Measurements from ENCODE around the gene ZC2HC1B. TPM values are rescaled to one million over a fixed set of nuclear protein-coding genes. Genes with fewer than 3 reads are reported as not detected.

ZC2HC1B gene, protein sequence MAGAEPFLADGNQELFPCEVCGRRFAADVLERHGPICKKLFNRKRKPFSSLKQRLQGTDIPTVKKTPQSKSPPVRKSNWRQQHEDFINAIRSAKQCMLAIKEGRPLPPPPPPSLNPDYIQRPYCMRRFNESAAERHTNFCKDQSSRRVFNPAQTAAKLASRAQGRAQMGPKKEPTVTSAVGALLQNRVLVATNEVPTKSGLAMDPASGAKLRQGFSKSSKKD
- not detected in 2 replicates for total RNA-seq
- polyA plus RNA-seq: not detected in 2 replicates

DNA sequence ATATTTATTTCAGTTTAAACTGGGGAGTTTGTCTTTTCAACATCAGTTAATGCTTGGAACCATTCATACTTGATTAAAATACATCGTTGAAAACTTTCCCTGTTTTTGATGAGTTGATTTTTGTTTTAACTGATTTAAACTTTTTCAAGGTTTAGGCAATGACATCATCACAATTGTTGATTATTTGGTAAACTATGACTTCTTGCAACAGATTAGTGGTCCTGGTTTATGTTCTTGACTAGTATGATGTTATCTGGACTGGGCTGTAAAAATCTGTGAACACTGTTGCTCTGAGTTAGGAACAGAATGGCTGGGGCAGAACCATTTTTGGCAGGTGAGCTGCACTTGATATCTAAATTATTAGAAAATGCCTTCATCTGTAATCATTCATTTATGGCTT is at the start of gene ZC2HC1B:
ZC2HC1B (plus strand) TSS at position 241 of the 400 bp plus-strand sequence; CDS start at position 307, 66 bp downstream.
- H2AFZ ChIP-seq: no peak within 1 kb of the TSS
- DNase-seq (ENCODE audit: low spot score): no peak
- no peak for TF ChIP-seq EZH2 (IDR thresholded peaks at IDR 0.05; ENCODE audit: borderline replicate concordance)
- TF ChIP-seq, protein P1, sequence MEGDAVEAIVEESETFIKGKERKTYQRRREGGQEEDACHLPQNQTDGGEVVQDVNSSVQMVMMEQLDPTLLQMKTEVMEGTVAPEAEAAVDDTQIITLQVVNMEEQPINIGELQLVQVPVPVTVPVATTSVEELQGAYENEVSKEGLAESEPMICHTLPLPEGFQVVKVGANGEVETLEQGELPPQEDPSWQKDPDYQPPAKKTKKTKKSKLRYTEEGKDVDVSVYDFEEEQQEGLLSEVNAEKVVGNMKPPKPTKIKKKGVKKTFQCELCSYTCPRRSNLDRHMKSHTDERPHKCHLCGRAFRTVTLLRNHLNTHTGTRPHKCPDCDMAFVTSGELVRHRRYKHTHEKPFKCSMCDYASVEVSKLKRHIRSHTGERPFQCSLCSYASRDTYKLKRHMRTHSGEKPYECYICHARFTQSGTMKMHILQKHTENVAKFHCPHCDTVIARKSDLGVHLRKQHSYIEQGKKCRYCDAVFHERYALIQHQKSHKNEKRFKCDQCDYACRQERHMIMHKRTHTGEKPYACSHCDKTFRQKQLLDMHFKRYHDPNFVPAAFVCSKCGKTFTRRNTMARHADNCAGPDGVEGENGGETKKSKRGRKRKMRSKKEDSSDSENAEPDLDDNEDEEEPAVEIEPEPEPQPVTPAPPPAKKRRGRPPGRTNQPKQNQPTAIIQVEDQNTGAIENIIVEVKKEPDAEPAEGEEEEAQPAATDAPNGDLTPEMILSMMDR (IDR thresholded peaks at IDR 0.05; ENCODE audit: poor library complexity): no peak
- no peak for TF ChIP-seq EZH2phosphoT487 (IDR thresholded peaks at IDR 0.05; ENCODE audit: low read depth, severe bottlenecking, unreplicated experiment)
- H3K79me2 ChIP-seq: no peaks in the 10 kb centered on the region
- 89% methylated on average over 1 of the region's 1 CpG for WGBS (ENCODE audit: low lambda C conversion rate, missing lambda C conversion rate)
- no peaks in the 10 kb centered on the region for H3K9me2 ChIP-seq (replicated peaks; ENCODE audit: insufficient read depth)
- H3K27me3 ChIP-seq: no peaks in the 10 kb centered on the region
- no peak within 1 kb of the TSS for H3K4me3 ChIP-seq
- no peak within 1 kb of the TSS for H3K4me2 ChIP-seq
- H4K20me1 ChIP-seq (ENCODE audit: insufficient read depth, poor library complexity, severe bottlenecking): no peaks in the 10 kb centered on the region
- H3K4me1 ChIP-seq (ENCODE audit: insufficient read depth): no peaks in the 10 kb centered on the region
- peak within 1 kb of the TSS; percentile 38 for H3K27ac ChIP-seq
- H3K36me3 ChIP-seq (replicated peaks; ENCODE audit: insufficient read depth, low read depth): peaks cover 7% of the 10 kb centered on the region
- H3K9me3 ChIP-seq (ENCODE audit: low read depth): no peaks in the 10 kb centered on the region

DNA sequence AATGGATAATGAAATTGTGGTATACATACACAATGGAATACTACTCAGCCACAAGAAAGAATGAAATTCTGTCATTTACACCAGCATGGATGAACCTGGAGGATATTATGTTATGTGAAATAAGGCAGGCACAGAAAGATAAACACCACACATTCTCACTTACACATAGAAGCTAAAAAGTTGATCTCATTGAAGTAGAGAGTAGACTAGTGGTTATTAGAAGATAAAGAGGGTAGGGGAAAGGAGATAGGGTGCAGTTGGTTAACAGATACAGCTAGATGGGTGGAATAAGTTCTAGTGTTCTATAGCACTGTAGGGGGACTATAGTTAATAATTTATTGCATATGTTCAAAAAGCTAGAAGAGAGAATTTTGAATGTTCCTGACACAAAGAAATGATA is 46.7 kb upstream of the ZC2HC1B start:
- H4K20me1 ChIP-seq (ENCODE audit: insufficient read depth, poor library complexity, severe bottlenecking): no peaks in the 10 kb centered on the region
- no peaks in the 10 kb centered on the region for H3K9me2 ChIP-seq (replicated peaks; ENCODE audit: insufficient read depth)
- TF ChIP-seq, protein P1 (IDR thresholded peaks at IDR 0.05; ENCODE audit: poor library complexity): no peak
- no peak for TF ChIP-seq EZH2phosphoT487 (IDR thresholded peaks at IDR 0.05; ENCODE audit: low read depth, severe bottlenecking, unreplicated experiment)
- TF ChIP-seq EZH2 (IDR thresholded peaks at IDR 0.05; ENCODE audit: borderline replicate concordance): no peak
- H3K27ac ChIP-seq: no peak overlapping the region
- no peak for DNase-seq (ENCODE audit: low spot score)
- no peaks in the 10 kb centered on the region for H3K9me3 ChIP-seq (ENCODE audit: low read depth)
- no peak overlapping the region for H3K4me2 ChIP-seq
- H3K4me3 ChIP-seq: no peak overlapping the region
- H3K79me2 ChIP-seq: no peaks in the 10 kb centered on the region
- H3K4me1 ChIP-seq (ENCODE audit: insufficient read depth): no peaks in the 10 kb centered on the region
- H3K27me3 ChIP-seq: no peaks in the 10 kb centered on the region
- H3K36me3 ChIP-seq (replicated peaks; ENCODE audit: insufficient read depth, low read depth): no peaks in the 10 kb centered on the region
- no peak overlapping the region for H2AFZ ChIP-seq

DNA sequence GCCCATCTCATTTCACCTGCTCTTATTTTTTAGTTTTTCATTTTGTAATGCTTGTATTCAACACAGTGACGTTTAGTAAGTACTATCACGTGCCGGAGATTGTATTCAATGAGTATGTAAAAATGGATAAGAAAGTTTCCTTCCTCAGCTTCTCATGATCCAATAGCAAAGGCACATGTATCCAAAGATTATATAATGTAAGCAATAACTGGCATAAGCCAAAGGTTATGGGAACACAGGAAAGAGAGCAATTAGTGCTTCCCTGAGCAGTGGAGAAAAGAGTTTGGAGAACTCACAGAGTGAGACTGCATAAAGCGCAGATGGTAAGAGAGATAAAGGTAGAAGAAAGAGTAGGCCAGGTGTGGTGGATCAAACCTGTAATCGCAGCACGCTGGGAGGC is 42.9 kb upstream of the ZC2HC1B start:
- Histone ChIP-seq H3K4me1 (ENCODE audit: insufficient read depth) (no peaks in the 10 kb centered on the region), H3K36me3 (replicated peaks; ENCODE audit: insufficient read depth, low read depth) (no peaks in the 10 kb centered on the region), H3K9me2 (replicated peaks; ENCODE audit: insufficient read depth) (no peaks in the 10 kb centered on the region), H3K4me3 (no peak overlapping the region), H4K20me1 (ENCODE audit: insufficient read depth, poor library complexity, severe bottlenecking) (no peaks in the 10 kb centered on the region), H3K79me2 (no peaks in the 10 kb centered on the region), H3K27ac (no peak overlapping the region), H3K9me3 (ENCODE audit: low read depth) (no peaks in the 10 kb centered on the region), H3K4me2 (no peak overlapping the region), H3K27me3 (no peaks in the 10 kb centered on the region), H2AFZ (no peak overlapping the region)
- 82% methylated on average over 6 of the region's 6 CpGs for WGBS (ENCODE audit: low lambda C conversion rate, missing lambda C conversion rate)
- DNase-seq (ENCODE audit: low spot score): no peak
- no peak for TF ChIP-seq EZH2phosphoT487 (IDR thresholded peaks at IDR 0.05; ENCODE audit: low read depth, severe bottlenecking, unreplicated experiment)
- TF ChIP-seq EZH2 (IDR thresholded peaks at IDR 0.05; ENCODE audit: borderline replicate concordance): no peak
- TF ChIP-seq, protein P1 (IDR thresholded peaks at IDR 0.05; ENCODE audit: poor library complexity): no peak
